Measurements from ENCODE around the gene CEBPB.

The CEBPB gene

GRCh38 chr20:50221501-50222308 is 31.1 kb downstream of the CEBPB start:
- in situ Hi-C loops (cut with MboI; ENCODE audit: low pct_unique_long_range_greater_than_20kb, low sequenced_read_pairs), result no loop called here
- no peak for DNase-seq

- in situ Hi-C loops (cut with MboI; ENCODE audit: low pct_unique_long_range_greater_than_20kb, low sequenced_read_pairs), result no loop called here
These were observed 31.8 kb downstream of the CEBPB start for GRCh38 chr20:50222309-50223038.

GRCh38 chr20:50223039-50224005 is 32.7 kb downstream of the CEBPB start:
- no peak for DNase-seq
- in situ Hi-C loops (cut with MboI; ENCODE audit: low pct_unique_long_range_greater_than_20kb, low sequenced_read_pairs), result no loop called here

More at GRCh38 chr20:50222309-50223038, 31.8 kb downstream of the CEBPB start:
- DNase-seq, result no peak

- DNase-seq, result no peak
- in situ Hi-C loops (cut with MboI; ENCODE audit: low pct_unique_long_range_greater_than_20kb, low sequenced_read_pairs), result no loop called here
These were observed 33.4 kb downstream of the CEBPB start for GRCh38 chr20:50224052-50224451.

- in situ Hi-C loops (cut with MboI; ENCODE audit: low pct_unique_long_range_greater_than_20kb, low sequenced_read_pairs), result no loop called here
- DNase-seq, result no peak
These were observed 34.1 kb downstream of the CEBPB start for GRCh38 chr20:50224531-50225255.

GRCh38 chr20:50226093-50226974 is 35.7 kb downstream of the CEBPB start:
- peak; percentile 32 for DNase-seq

GRCh38 chr20:50227506-50227905 is 36.9 kb downstream of the CEBPB start:
- in situ Hi-C loops (cut with MboI; ENCODE audit: low pct_unique_long_range_greater_than_20kb, low sequenced_read_pairs), result no loop called here
- DNase-seq, result no peak

More at GRCh38 chr20:50226093-50226974, 35.7 kb downstream of the CEBPB start:
- in situ Hi-C loops (cut with MboI; ENCODE audit: low pct_unique_long_range_greater_than_20kb, low sequenced_read_pairs), result no loop called here

- in situ Hi-C loops (cut with MboI; ENCODE audit: low pct_unique_long_range_greater_than_20kb, low sequenced_read_pairs), result no loop called here
- DNase-seq, result no peak
These were observed 38.6 kb downstream of the CEBPB start for GRCh38 chr20:50229156-50229607.

- no peak for DNase-seq
- in situ Hi-C loops (cut with MboI; ENCODE audit: low pct_unique_long_range_greater_than_20kb, low sequenced_read_pairs), result no loop called here
These were observed 39.6 kb downstream of the CEBPB start for GRCh38 chr20:50230184-50230583.

- in situ Hi-C loops (cut with MboI; ENCODE audit: low pct_unique_long_range_greater_than_20kb, low sequenced_read_pairs), result no loop called here
- no peak for DNase-seq
These were observed 40.4 kb downstream of the CEBPB start for GRCh38 chr20:50230871-50231560.

GRCh38 chr20:50231854-50232253 is 41.2 kb downstream of the CEBPB start:
- in situ Hi-C loops (cut with MboI; ENCODE audit: low pct_unique_long_range_greater_than_20kb, low sequenced_read_pairs), result no loop called here
- DNase-seq, result no peak

- no peak for DNase-seq
- in situ Hi-C loops (cut with MboI; ENCODE audit: low pct_unique_long_range_greater_than_20kb, low sequenced_read_pairs), result no loop called here
These were observed 42.2 kb downstream of the CEBPB start for GRCh38 chr20:50232651-50233324.

- in situ Hi-C loops (cut with MboI; ENCODE audit: low pct_unique_long_range_greater_than_20kb, low sequenced_read_pairs), result no loop called here
These were observed 42.9 kb downstream of the CEBPB start for GRCh38 chr20:50233325-50234212.

GRCh38 chr20:50234288-50234687 is 43.7 kb downstream of the CEBPB start:
- DNase-seq, result no peak
- in situ Hi-C loops (cut with MboI; ENCODE audit: low pct_unique_long_range_greater_than_20kb, low sequenced_read_pairs), result no loop called here

More at GRCh38 chr20:50233325-50234212, 42.9 kb downstream of the CEBPB start:
- DNase-seq, result no peak

- DNase-seq, result no peak
- in situ Hi-C loops (cut with MboI; ENCODE audit: low pct_unique_long_range_greater_than_20kb, low sequenced_read_pairs), result no loop called here
These were observed 46.7 kb downstream of the CEBPB start for GRCh38 chr20:50237349-50237748.

Data from KBM-7 (cell line).